NCI-H187 (cell line): Measurements from ENCODE around the gene LRCH4.
A peak's percentile ranks its signal among the peaks of the same experiment; 100 is the strongest.
"Not testable (repeated sequence)": the region's sequence is repeated elsewhere in the genome, so short reads cannot be mapped to it uniquely, and the experiment has no call there.

Source experiments
- DNase-seq, 2 experiments: peaks; one replicate each; lab custom pipeline; 2025; lab: John Stamatoyannopoulos, UW

LRCH4 gene

DNA sequence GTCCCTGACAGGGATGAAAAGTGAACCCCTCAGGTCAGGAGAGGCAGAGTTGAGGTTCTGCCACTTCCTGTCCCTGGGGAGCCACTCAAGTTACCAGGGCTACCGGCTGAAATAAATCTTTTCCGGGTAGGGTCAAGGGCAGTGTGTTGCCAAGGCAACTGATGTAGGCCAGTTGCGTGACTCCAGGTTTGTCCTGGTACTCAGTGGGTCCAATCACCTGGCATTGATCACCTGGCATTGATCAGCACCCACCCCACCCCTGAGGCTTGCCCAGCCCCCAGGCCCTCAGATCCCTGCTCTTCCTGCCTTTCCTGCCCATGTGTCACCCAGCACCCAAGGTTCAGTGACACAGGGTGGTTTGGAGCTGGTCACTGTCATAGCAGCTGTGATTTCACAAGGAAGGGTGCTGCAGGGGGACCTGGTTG is 18.2 kb downstream of the LRCH4 start:
- DNase-seq = peak in 1 of 2 experiments; percentile 25

DNA sequence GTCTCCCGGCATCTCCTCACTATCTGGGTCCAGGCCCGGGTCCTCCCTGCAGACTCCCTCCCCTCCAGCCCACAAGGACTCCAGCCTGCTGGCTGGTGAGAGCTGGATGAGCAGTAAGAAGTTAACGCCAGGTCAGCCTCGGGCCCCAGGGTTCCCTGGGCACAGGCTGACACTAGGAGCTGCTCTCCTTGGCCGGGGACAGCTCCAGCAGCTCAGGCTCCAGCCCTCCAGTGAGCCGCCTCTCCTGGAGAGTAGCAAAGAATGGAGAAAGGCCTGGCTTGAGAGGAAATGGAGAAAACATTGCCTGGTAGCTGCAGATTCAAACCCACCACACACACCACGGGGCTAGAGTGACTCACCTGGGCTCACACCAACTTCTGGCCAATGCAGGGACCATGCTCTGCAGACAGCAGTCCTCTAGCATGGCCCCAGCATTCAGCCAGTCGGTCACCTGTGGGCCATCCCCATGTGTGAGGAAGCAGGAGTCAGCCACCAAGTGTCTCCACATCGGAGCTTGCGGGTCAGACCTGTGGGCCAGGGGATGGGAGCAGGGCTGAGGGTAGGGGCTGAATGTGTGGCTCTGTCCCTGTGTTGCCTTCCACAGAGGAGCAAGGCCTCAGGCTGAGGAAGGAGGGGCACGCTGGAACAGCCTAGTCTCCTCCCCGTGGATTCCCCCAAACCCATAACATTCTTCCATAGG is 18.7 kb downstream of the LRCH4 start:
- DNase-seq = no peak

GRCh38 chr7:100566018-100566531 is 19.9 kb downstream of the LRCH4 start:
- DNase-seq = no peak

DNA sequence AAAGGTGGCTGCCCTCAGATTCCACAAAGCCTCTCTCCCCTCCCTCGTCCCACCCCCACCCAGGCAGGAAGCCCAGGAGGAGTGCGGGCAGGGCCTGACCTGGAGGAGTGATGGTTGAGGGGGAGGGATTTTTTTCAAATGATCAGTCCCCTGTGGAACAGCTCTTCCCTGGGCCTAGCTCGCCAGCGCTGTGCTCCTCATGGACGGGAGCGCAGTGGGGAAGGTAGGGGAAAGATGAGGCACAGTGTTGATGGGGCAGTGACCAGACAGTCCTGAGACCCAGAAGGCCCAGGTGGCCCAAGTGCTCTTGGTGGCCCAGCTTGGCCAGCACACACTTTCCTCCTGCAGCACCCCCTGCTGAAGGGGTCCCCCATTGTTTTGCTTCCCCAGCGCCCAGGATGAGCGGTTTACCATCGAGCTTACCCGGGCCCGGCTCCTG is 20.8 kb downstream of the LRCH4 start:
- no peak for DNase-seq

- not testable (repeated sequence) for DNase-seq
Observed at GRCh38 chr7:100564405-100564804, 21.5 kb downstream of the LRCH4 start.

- peak in 1 of 2 experiments; percentile 43 for DNase-seq
Observed at GRCh38 chr7:100563809-100564400, 22.0 kb downstream of the LRCH4 start.

- no peak for DNase-seq
Observed at GRCh38 chr7:100563100-100563564, 22.8 kb downstream of the LRCH4 start.

- no peak for DNase-seq
Observed at GRCh38 chr7:100562195-100563099, 23.5 kb downstream of the LRCH4 start.

DNA sequence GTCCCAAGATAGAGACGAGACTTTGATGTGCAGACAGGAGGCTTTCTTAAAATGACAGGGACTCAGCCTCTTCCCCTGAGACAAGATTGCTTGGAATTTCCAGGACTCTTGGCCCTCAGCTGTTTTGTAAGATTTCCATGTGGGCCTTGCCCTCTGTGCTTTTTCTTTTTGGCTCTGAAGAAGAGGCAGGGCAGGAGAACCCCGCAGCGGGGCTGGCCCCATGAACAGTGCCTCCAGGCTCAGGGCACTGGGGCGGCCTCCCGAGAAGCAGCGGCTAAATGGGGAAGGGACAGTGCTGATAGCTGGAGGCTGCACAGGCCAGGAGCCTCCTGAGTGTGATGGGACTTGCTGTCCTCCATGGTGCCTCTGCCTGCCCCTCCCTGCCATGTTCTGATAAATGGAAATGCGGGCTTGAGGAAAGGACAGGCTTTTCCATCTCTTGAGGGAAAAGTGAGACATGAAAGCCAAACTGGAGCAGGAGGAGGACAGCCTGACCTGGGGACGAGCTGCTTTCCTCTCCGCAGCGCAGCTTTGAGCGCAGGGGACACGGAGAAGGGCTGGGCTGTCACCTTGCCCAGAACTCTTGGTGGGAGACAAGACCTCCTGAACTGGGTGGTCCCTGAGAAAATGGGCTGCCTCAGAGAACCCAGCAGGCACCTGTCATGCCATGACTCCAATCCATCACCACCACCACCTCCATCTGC is 24.3 kb downstream of the LRCH4 start:
- no peak for DNase-seq

GRCh38 chr7:100559127-100559526 is 26.8 kb downstream of the LRCH4 start:
- DNase-seq = no peak

DNA sequence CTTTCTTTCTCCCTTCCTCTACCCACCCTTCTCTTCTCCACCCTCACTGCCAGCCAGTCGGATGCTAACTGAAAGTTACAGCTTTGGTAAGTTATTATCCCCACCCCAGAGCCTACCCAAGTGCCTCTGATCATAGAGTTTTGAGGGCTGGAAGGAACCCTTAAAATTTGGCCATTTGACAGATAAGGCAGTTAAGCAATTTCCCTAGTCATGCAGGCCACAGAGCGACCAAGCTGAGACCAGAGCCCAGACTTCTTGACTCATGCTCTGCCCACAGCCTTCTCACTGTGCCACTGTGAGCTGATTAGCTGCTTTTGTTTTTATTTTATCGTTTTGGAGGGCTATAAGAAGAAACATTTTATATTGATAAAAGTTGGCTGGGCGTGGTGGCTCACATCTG is 29.4 kb downstream of the LRCH4 start:
- DNase-seq = no peak

- no peak for DNase-seq
Observed at GRCh38 chr7:100555701-100556100, 30.2 kb downstream of the LRCH4 start.

- DNase-seq = no peak
Observed at GRCh38 chr7:100553032-100553431, 32.9 kb downstream of the LRCH4 start.

- no peak for DNase-seq
Observed at GRCh38 chr7:100552532-100552931, 33.4 kb downstream of the LRCH4 start.

- not testable (repeated sequence) for DNase-seq
Observed at GRCh38 chr7:100548446-100548845, 37.5 kb downstream of the LRCH4 start.

GRCh38 chr7:100547872-100548271 is 38.1 kb downstream of the LRCH4 start:
- no peak for DNase-seq

DNA sequence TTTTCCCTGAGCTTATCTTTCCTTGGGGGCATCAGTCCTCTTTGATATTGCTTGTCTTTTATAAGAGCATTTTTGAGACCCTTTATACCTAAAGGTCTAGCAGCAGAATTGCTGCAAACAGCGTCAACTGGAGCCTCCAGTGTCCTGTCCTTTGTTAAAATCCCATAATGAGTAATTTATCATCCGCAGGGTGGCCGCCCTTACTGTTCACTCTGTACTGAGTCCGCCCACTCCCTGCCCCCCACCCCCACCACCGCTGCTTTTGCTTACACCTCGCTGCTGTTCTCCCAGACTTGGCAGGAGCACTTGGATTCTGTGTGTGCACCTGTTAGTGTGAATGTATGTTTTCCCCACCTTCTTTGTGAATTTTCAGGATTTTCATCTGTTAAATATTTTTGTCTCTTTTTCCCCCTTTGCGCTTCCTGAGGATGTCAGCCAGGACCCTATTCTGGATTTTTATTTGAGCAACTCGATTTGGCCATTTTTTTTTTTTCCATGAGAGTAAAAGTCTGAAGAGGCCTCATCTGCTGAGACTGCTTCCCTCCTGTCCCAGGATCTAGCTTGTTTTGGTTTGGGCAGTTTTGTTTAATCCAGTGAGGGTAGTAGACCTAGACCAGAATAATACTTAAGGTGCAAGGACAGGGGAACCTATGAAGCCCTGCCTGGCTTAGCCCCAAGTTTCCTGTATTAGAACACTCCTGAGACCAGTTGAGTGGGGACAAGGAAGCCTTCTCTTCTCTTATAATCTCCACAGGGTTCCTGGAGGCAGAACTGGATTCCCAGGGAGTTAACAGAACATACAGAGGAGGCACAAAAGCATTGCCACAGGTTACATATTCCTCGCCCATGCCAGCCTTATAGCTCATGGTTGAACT is 38.8 kb downstream of the LRCH4 start:
- no peak for DNase-seq

DNA sequence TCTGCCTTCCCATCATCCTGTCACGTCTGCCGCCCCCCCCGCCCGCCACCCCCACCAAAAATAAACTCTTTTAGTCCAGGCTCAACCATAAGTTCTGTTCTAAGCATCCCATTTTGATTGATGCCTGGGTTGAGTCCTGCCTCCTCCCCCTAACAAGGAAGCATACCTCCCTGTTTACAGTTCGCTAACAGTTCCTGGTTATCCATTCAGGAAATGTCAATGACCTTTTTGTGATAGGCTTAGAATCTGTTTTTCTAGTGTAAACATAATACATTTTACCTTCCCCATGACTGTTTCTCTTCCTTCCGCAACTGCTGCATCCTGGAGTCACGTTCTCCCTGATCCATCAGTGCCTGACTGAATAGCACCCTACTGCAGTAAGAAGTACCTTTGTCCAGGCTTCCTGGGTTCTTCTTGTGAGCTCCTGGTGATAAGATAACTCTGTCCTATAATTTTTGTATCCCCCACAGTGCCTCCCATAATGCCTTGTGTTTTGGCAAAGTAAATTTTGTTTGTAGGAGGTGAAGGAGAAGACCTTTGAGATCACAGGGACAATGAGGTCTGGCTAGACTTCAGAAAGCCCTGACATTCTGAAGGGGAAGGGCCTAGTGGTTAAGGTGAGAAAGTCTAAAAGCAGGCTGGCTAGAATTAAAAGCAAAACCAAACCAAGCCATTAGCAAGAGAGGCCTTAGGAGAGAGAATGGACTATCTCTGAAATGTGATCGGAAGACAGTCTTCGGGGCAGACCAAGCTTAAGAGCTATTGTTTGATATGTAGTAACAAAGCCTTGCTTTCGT is 39.6 kb downstream of the LRCH4 start:
- DNase-seq = no peak

DNA sequence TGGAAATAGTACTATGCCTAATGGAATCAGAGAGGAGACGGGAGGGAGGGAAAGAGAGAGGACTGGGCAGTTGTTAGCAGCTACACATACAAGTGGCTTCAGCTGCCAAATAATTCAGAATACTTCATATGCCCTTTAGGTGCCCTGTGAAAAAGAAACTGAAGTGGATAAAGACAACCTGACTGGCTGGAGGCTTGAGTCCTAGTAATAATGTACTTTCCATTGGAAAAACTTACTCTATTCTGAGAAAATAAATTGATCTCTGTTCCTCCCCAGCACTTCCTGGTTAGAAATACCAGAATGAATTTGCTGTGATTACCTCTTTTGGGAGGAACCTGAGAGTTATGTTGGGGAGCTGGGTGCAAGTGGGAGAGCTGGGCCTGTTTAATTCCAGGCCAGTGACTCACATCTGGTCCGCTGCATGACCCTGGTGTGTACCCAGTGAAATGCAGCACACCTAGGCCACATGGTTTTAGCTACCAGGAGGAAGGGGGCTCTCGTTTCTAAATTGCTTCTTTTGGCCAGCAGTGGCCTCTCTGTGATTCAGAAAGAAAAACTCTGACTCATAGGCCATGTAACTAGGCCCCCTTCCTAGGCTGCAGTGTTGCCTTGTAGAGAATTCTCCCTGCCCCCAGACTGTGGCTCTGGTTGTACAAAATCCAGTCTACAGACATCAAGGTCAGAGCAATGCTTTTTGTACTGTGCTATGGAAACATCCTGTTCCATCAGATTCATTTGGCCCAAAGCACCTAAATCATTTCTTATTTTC is 40.4 kb downstream of the LRCH4 start:
- DNase-seq = no peak
